Esophagus squamous epithelium (tissue), 4 donors: ENCODE results near the gene KRT86.

Source experiments
- CTCF ChIP-seq, 6 experiments: fragments of 450-650 bp in 4 of 6; fragments of 200-600 bp in 2 of 6; sonication (generic) in 2 of 6; IDR thresholded peaks; one replicate each; pipeline ENCODE4 v1.5.1; 2016 to 2019; ENCODE audit warnings: antibody characterized with exemption in 6 of 6, mild to moderate bottlenecking in 4 of 6, moderate library complexity in 4 of 6
- POLR2A ChIP-seq, 4 donors: fragments of 450-650 bp; IDR thresholded peaks; one replicate each; pipeline ENCODE4 v1.6.1; 2017; ENCODE audit warnings: antibody characterized with exemption in 4 of 4, mild to moderate bottlenecking in 4 of 4, moderate library complexity in 3 of 4

- no peak for TF ChIP-seq CTCF (IDR thresholded peaks at IDR 0.05)
- TF ChIP-seq POLR2A (IDR thresholded peaks at IDR 0.05): no peak
These were observed 49.1 kb downstream of the KRT86 start for GRCh38 chr12:52323416-52324152.
